HCT116 (cell line): ENCODE data around the gene HMGXB3. TPM values are rescaled to one million over a fixed set of nuclear protein-coding genes. Genes with fewer than 3 reads are reported as not detected.

Source experiments
- ATAC-seq: fragments of 200-7000 bp; cut with Tn5 transposase; 2 replicates; pipeline ENCODE4 v1.9.1; 2020; ENCODE audit warnings: mild to moderate bottlenecking, moderate library complexity
- BruUV-seq: library from RNA; stranded (reverse); fragments of 400-500 nt; replicated peaks from 2 replicates; lab custom pipeline; 2021; lab: Mats Ljungman, UMichigan
- CTCF ChIA-PET: fragments of 300-600 bp; sonication (Branson Sonifier 250); formaldehyde crosslinking; loops from one replicate; lab custom pipeline; 2021; ENCODE audit warnings: antibody characterized with exemption; lab: Charles Lee
- POLR2A ChIA-PET: fragments of 300-600, 350-600 bp; sonication (Branson Sonifier 250); formaldehyde crosslinking; loops from one replicate; lab custom pipeline; 2021; ENCODE audit warnings: antibody characterized with exemption; lab: Charles Lee
- RAD21 ChIA-PET, 2 experiments: fragments of 300-600 bp; sonication (Branson Sonifier 250); formaldehyde crosslinking; loops; one replicate each; lab custom pipeline; 2023; ENCODE audit warnings: low total read pairs in 2 of 2; ENCODE audit not compliant: uncharacterized antibody in 2 of 2, unreplicated experiment in 2 of 2, low non-redundant PET in 1 of 2; lab: Charles Lee
- DNase-seq: peaks from one replicate; pipeline ENCODE4 v3.0.0-alpha.2; 2010; ENCODE audit warnings: low read depth, low spot score
- H2AFZ ChIP-seq: fragments of 200-600 bp; shearing (Covaris generic), sonication (generic); 2 replicates; pipeline ENCODE4 v1.6.1; 2017; ENCODE audit warnings: low read depth, mixed run types, mixed read lengths, antibody characterized with exemption, low read length; ENCODE audit not compliant: poor library complexity, severe bottlenecking
- H3K27ac ChIP-seq: 2 replicates; pipeline ENCODE4 v1.5.1; 2012; ENCODE audit warnings: low read depth, low read length
- H3K27me3 ChIP-seq: fragments of 200-600 bp; sonication (generic); 2 replicates; pipeline ENCODE4 v1.6.1; 2016; ENCODE audit warnings: mixed run types, low read length, mixed read lengths; ENCODE audit not compliant: insufficient read depth
- H3K36me3 ChIP-seq, 2 experiments: fragments of 200-500 bp in 1 of 2; fragments of 200-600 bp in 1 of 2; sonication (Bioruptor generic) in 1 of 2; sonication (generic) in 1 of 2; 2 replicates each; pipeline versions ENCODE4 v1.5.1 to v1.6.1; 2014 to 2016; ENCODE audit warnings: low read length in 2 of 2, inconsistent platforms in 1 of 2, mixed read lengths in 1 of 2, mixed run types in 1 of 2; ENCODE audit not compliant: insufficient read depth in 2 of 2, control insufficient read depth in 1 of 2
- H3K4me1 ChIP-seq, 2 experiments: fragments of 200-600 bp in 1 of 2; sonication (generic) in 1 of 2; 2 replicates each; pipeline versions ENCODE4 v1.5.1 to v1.6.1; 2012 to 2017; ENCODE audit warnings: low read length in 2 of 2, inconsistent platforms in 1 of 2, mild to moderate bottlenecking in 1 of 2, mixed read lengths in 1 of 2, mixed run types in 1 of 2, moderate library complexity in 1 of 2; ENCODE audit not compliant: insufficient read depth in 2 of 2, control insufficient read depth in 1 of 2
- H3K4me2 ChIP-seq: fragments of 200-600 bp; sonication (generic); 2 replicates; pipeline ENCODE4 v1.6.1; 2017; ENCODE audit warnings: mixed run types, low read length, mixed read lengths
- H3K4me3 ChIP-seq, 2 experiments: fragments of 200-600 bp in 1 of 2; sonication (generic) in 1 of 2; replicated peaks in 1 of 2; 2 replicates each; pipeline ENCODE4 v1.5.1; 2011 to 2016; ENCODE audit warnings: low read length in 2 of 2, control low read depth in 1 of 2, low read depth in 1 of 2, mild to moderate bottlenecking in 1 of 2, mixed read lengths in 1 of 2, mixed run types in 1 of 2
- H3K79me2 ChIP-seq: fragments of 200-600 bp; sonication (generic); 2 replicates; pipeline ENCODE4 v1.6.1; 2017; ENCODE audit warnings: mild to moderate bottlenecking, mixed run types, low read length, moderate library complexity, mixed read lengths; ENCODE audit not compliant: insufficient read depth
- H3K9ac ChIP-seq: fragments of 200-600 bp; sonication (generic); 2 replicates; pipeline ENCODE4 v1.6.1; 2016; ENCODE audit warnings: low read length, mixed read lengths
- H3K9me2 ChIP-seq: fragments of 200-600 bp; sonication (generic), shearing (Covaris generic); 2 replicates; pipeline ENCODE4 v1.6.1; 2017; ENCODE audit warnings: mixed run types, mild to moderate bottlenecking, moderate library complexity; ENCODE audit not compliant: insufficient read depth
- H3K9me3 ChIP-seq, 2 experiments: fragments of 200-500 bp in 1 of 2; fragments of 200-600 bp in 1 of 2; sonication (Bioruptor generic) in 1 of 2; sonication (generic) in 1 of 2; 2 replicates each; pipeline ENCODE4 v1.6.1; 2014 to 2017; ENCODE audit warnings: low read length in 2 of 2, mixed read lengths in 2 of 2, inconsistent platforms in 1 of 2, low read depth in 1 of 2, mild to moderate bottlenecking in 1 of 2, mixed run types in 1 of 2, moderate library complexity in 1 of 2; ENCODE audit not compliant: control insufficient read depth in 1 of 2, insufficient read depth in 1 of 2
- H4K20me1 ChIP-seq: fragments of 200-600 bp; sonication (generic), shearing (Covaris generic); 2 replicates; pipeline ENCODE4 v1.6.1; 2017; ENCODE audit warnings: mixed run types, mild to moderate bottlenecking, moderate library complexity; ENCODE audit not compliant: insufficient read depth
- CBX3 ChIP-seq: IDR thresholded peaks from 2 replicates; pipeline ENCODE4 v1.6.1; 2012; ENCODE audit warnings: low read depth
- CEBPB ChIP-seq: IDR thresholded peaks from 2 replicates; pipeline ENCODE4 v1.6.1; 2012; ENCODE audit warnings: low read depth
- CTCF ChIP-seq, 3 experiments: fragments of 200-600 bp in 1 of 3; sonication (generic) in 1 of 3; IDR thresholded peaks in 2 of 3; conservative IDR thresholded peaks in 1 of 3; 2 replicates each; pipeline ENCODE4 v1.5.1; 2012 to 2017; ENCODE audit warnings: low read depth in 2 of 3, low read length in 2 of 3, antibody characterized with exemption in 1 of 3, borderline replicate concordance in 1 of 3, control low read depth in 1 of 3, mild to moderate bottlenecking in 1 of 3, mixed read lengths in 1 of 3, mixed run types in 1 of 3, moderate library complexity in 1 of 3; ENCODE audit not compliant: insufficient read depth in 1 of 3
- EGR1 ChIP-seq: IDR thresholded peaks from 2 replicates; pipeline ENCODE4 v1.6.1; 2012; ENCODE audit warnings: low read depth
- ELF1 ChIP-seq: IDR thresholded peaks from 2 replicates; pipeline ENCODE4 v1.6.1; 2012; ENCODE audit warnings: low read depth, borderline replicate concordance
- EZH2 ChIP-seq: fragments of 200-600 bp; sonication (generic); IDR thresholded peaks from 2 replicates; pipeline ENCODE4 v1.6.1; 2017; ENCODE audit warnings: antibody characterized with exemption, mixed run types
- EZH2phosphoT487 ChIP-seq: fragments of 200-600 bp; IDR thresholded peaks from 2 replicates; pipeline ENCODE4 v1.6.1; 2018; ENCODE audit warnings: antibody characterized with exemption, borderline replicate concordance
- FOSL1 ChIP-seq: IDR thresholded peaks from 2 replicates; pipeline ENCODE4 v1.6.1; 2012; ENCODE audit warnings: low read depth
- JUND ChIP-seq: IDR thresholded peaks from 2 replicates; pipeline ENCODE4 v1.6.1; 2012
- MAX ChIP-seq: IDR thresholded peaks from 2 replicates; pipeline ENCODE4 v1.6.1; 2012
- POLR2A ChIP-seq: IDR thresholded peaks from 2 replicates; pipeline ENCODE4 v1.7.0; 2011; ENCODE audit warnings: borderline replicate concordance; ENCODE audit not compliant: insufficient read depth, insufficient read length; ENCODE audit errors: extremely low read depth
- POLR2AphosphoS5 ChIP-seq: IDR thresholded peaks from 2 replicates; pipeline ENCODE4 v1.6.1; 2011; ENCODE audit warnings: mild to moderate bottlenecking, low read depth, low read length, moderate library complexity
- RAD21 ChIP-seq: IDR thresholded peaks from 2 replicates; pipeline ENCODE4 v1.6.1; 2012; ENCODE audit warnings: low read depth, mild to moderate bottlenecking
- SIN3A ChIP-seq: IDR thresholded peaks from 2 replicates; pipeline ENCODE4 v1.6.1; 2012; ENCODE audit warnings: low read depth
- SP1 ChIP-seq: IDR thresholded peaks from 2 replicates; pipeline ENCODE4 v1.6.1; 2012; ENCODE audit warnings: low read depth
- SRF ChIP-seq: IDR thresholded peaks from 2 replicates; pipeline ENCODE4 v1.6.1; 2012; ENCODE audit warnings: low read depth
- TCF7L2 ChIP-seq: IDR thresholded peaks from 2 replicates; pipeline ENCODE4 v1.7.0; 2011; ENCODE audit warnings: borderline replicate concordance, inconsistent platforms; ENCODE audit not compliant: insufficient read depth, insufficient read length; ENCODE audit errors: extremely low read depth
- YY1 ChIP-seq: IDR thresholded peaks from 2 replicates; pipeline ENCODE4 v1.6.1; 2011; ENCODE audit warnings: low read length, low read depth, moderate library complexity, mild to moderate bottlenecking; ENCODE audit not compliant: insufficient replicate concordance; ENCODE audit errors: extremely low read depth
- ZFX ChIP-seq: fragments of 450-650 bp; IDR thresholded peaks from 2 replicates; pipeline ENCODE4 v1.6.1; 2017
- ZNF274 ChIP-seq: fragments of 200-500 bp; sonication (Bioruptor generic); IDR thresholded peaks from 2 replicates; pipeline ENCODE4 v1.6.1; 2014; ENCODE audit warnings: mild to moderate bottlenecking, low read depth, low read length, inconsistent platforms
- intact Hi-C: fragments of 100-400 bp; cut with micrococcal nuclease; formaldehyde crosslinking; loops from 2 replicates; pipeline ENCODE4 v1.10.0; 2022
- total RNA-seq: library from RNA; stranded (reverse); gene quantifications from one replicate; pipeline ENCODE4 v1.2.1, GENCODE V29; 2021; ENCODE audit not compliant: unreplicated experiment
- TF ChIP-seq, protein P1 (sequence below): IDR thresholded peaks from 2 replicates; pipeline ENCODE4 v1.6.1; 2012; ENCODE audit warnings: low read depth

HMGXB3 gene
- total RNA-seq, 1 experiment from 2014 or later: 41.8 TPM

GRCh38 chr5:150022158-150022531, 21.6 kb downstream of the HMGXB3 start:
- intact Hi-C loops: no loop called here
- BruUV-seq: no TSS peak
- ATAC-seq (peak; percentile 76), DNase-seq (peak; percentile 83)
- peak overlapping the region; percentile 3 to 42 for H3K4me3 ChIP-seq
- RAD21 ChIA-PET: interaction anchor here in 1 of 2 experiments (1.1 kb wide), 1 partner anchor 22 kb away, joined by 3 read pairs; the partner anchor contains the start of genes HMGXB3 and TIGD6
- H3K9ac ChIP-seq: peak overlapping the region; percentile 55
- H2AFZ ChIP-seq: no peak overlapping the region
- CTCF ChIA-PET: interaction anchor here (1.8 kb wide), 1 partner anchor 188 kb away, joined by 4 read pairs; no protein-coding TSS in a partner anchor
- H3K27ac ChIP-seq: peak overlapping the region; percentile 93
- H3K9me3 ChIP-seq: no peaks in the 10 kb centered on the region
- no peaks in the 10 kb centered on the region for H3K9me2 ChIP-seq
- H3K4me1 ChIP-seq: peaks cover 41 to 69% of the 10 kb centered on the region in 2 experiments
- H3K79me2 ChIP-seq: peaks cover 78% of the 10 kb centered on the region
- H3K27me3 ChIP-seq: no peaks in the 10 kb centered on the region
- peaks cover 28 to 68% of the 10 kb centered on the region in 2 experiments for H3K36me3 ChIP-seq
- no peaks in the 10 kb centered on the region for H4K20me1 ChIP-seq
- peak overlapping the region; percentile 76 for H3K4me2 ChIP-seq
- POLR2A ChIA-PET: interaction anchor here (0.9 to 2.5 kb wide), 5 partner anchors 13 to 61 kb away, joined by 4 to 9 read pairs (median 5); partner anchors contain the start of genes HMGXB3, SLC26A2 and TIGD6
- TF ChIP-seq ELF1 (no peak), EGR1 (no peak), SRF (peak; percentile 49), EZH2 (no peak), FOSL1 (peak; percentile 92), YY1 (peak; percentile 35), JUND (peak; percentile 93), EZH2phosphoT487 (no peak), ZFX (no peak), CBX3 (0 out of 2 replicates have a peak, but pooled peaks have one; percentile 51), TCF7L2 (peak; percentile 23), SIN3A (peak; percentile 64; the same call in 1 of the 2 replicates), SP1 (peak; percentile 82), CTCF (IDR thresholded peaks at IDR 0.05 in 2 of 3, conservative IDR thresholded peaks at IDR 0.05 in 1 of 3; ENCODE audit: borderline replicate concordance in 1 of 3, insufficient read depth in 1 of 3, low read depth in 2 of 3, low read length in 2 of 3) (no peak), ZNF274 (no peak), RAD21 (no peak; the same call in 1 of the 2 replicates), CEBPB (peak; percentile 73), MAX (0 out of 2 replicates have a peak, but pooled peaks have one; percentile 2), POLR2A (no peak), POLR2AphosphoS5 (peak; percentile 68)
- TF ChIP-seq, protein P1, sequence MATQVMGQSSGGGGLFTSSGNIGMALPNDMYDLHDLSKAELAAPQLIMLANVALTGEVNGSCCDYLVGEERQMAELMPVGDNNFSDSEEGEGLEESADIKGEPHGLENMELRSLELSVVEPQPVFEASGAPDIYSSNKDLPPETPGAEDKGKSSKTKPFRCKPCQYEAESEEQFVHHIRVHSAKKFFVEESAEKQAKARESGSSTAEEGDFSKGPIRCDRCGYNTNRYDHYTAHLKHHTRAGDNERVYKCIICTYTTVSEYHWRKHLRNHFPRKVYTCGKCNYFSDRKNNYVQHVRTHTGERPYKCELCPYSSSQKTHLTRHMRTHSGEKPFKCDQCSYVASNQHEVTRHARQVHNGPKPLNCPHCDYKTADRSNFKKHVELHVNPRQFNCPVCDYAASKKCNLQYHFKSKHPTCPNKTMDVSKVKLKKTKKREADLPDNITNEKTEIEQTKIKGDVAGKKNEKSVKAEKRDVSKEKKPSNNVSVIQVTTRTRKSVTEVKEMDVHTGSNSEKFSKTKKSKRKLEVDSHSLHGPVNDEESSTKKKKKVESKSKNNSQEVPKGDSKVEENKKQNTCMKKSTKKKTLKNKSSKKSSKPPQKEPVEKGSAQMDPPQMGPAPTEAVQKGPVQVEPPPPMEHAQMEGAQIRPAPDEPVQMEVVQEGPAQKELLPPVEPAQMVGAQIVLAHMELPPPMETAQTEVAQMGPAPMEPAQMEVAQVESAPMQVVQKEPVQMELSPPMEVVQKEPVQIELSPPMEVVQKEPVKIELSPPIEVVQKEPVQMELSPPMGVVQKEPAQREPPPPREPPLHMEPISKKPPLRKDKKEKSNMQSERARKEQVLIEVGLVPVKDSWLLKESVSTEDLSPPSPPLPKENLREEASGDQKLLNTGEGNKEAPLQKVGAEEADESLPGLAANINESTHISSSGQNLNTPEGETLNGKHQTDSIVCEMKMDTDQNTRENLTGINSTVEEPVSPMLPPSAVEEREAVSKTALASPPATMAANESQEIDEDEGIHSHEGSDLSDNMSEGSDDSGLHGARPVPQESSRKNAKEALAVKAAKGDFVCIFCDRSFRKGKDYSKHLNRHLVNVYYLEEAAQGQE: no peak
